ENCODE measurements around the gene POMP.

POMP gene

DNA sequence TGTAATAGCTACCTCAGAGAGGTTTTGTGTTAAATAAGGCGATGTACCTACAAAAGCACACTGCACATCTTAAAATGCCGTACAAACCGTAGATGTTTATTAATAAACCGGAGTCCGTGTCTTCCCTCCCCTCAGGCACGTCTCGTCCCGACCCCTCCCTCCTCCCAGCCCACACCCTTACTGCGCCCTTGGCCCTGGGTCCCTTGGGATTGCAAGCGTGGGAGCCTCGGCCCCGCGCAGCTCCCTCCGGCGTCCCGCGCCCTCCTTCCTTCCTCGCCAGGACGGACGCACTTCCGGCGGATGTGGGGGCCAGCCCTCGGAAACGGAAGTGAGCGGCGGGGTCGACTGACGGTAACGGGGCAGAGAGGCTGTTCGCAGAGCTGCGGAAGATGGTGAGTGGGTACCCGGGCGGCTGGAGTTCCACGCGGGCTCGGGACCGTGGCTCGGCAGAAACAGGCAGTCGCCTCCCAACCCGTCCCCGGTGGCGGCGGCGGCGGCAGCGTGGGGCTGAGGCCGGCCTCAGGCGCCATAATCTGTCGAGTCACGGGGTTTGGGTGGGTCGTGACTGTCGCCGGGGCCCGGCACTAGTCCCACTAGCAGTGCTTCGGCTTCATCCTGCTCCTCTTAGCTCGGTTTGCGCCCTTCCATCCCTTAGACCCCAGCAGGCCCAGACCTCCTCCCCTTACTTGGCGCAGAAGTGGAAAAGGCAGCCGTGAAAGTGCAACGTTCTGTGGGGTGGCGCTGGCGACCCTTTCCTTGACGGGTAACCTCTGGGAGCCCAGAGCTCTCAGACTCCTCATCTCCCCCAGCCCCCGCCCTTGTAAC, at the start of gene POMP:
POMP (plus strand) TSS at position 335 of the 825 bp plus-strand sequence; CDS start at position 390, 55 bp downstream.
- peak; percentile 86 for DNase-seq

GRCh38 chr13:28609381-28609780, 49.5 kb upstream of the POMP start:
- no peak for DNase-seq

DNA sequence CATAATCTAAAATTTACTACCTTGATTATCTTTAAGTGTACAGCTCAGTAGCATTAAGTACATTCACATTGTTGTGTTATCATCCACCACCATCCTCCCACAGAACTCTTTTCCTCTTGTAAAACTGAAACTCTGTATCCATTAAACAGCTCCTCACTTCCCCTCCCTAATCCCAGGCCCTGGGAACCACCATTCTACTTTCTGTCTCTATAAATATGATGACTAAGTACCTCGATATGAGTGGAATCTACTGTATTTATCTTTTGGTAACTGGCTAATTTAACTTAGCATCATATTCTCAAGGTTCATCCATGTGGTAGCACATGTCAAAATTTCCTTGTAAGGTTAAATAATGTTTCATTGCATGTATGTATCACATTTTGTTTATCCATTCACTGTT, 49.0 kb upstream of the POMP start:
- DNase-seq, result no peak

- no peak for DNase-seq
These were observed 47.9 kb upstream of the POMP start for GRCh38 chr13:28610996-28611395.

DNA sequence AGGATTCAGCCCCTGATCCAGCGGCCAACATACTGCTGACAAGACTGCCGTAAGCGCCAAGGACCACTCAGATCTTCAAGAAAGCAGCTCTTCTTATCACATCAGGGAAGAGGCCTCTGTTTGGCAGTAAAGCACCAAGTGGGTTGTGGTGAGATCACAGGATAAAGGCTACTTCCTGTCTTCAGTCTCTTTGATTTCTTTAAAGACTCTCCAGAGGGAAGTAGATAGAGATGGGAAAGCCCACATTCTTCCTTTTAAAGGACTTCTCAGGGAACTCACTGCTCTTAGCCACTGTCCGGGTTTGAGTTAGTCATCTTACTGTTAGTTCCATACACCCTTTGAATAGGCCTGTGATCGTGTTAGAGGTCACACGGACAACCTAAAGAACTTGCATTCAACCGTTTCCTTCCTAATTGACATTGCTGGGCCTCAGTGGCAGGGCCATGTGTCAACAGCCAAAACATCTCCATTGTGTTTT, 47.2 kb upstream of the POMP start:
- no peak for DNase-seq

- DNase-seq, result no peak
These were observed 45.4 kb upstream of the POMP start for GRCh38 chr13:28613562-28613961.

GRCh38 chr13:28615916-28616446, 42.9 kb upstream of the POMP start:
- no peak for DNase-seq

DNA sequence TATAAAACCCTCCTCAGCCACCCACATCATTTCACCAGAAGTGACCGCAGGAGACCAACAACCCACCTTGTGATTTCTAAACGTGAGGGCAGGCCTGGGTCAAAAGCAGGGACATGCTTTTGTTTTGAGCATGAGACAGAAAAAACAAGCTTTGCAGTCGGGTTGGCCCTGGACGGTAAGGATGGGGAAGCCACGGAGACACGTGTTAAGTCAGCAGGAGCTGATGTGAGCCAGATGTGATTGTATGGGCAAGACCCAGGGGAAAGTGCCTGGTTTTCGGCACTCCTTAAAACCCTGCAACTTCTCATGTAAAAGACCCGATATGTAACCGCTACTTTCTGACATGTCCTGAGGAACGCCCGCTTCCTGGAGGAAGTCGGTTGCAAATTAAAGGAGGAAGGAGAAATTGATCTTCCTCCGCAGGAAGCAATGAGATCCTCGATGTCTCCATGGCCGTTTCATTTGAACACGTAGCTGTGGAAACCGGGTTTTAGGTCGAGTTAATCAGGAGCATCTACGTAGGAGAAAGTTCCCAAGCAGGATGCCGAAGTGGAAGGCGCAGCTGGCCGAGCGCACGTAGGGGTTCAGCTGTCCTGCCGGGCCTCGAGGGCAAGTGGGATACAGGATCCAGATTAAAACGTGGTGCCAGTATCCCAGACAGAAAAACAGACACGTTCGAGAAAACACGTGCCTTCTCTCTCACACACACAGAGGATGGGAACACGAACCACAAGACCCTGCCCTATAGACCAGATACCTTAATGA, 40.5 kb upstream of the POMP start:
- no peak for DNase-seq

GRCh38 chr13:28620011-28620830, 38.7 kb upstream of the POMP start:
- DNase-seq, result no peak

DNA sequence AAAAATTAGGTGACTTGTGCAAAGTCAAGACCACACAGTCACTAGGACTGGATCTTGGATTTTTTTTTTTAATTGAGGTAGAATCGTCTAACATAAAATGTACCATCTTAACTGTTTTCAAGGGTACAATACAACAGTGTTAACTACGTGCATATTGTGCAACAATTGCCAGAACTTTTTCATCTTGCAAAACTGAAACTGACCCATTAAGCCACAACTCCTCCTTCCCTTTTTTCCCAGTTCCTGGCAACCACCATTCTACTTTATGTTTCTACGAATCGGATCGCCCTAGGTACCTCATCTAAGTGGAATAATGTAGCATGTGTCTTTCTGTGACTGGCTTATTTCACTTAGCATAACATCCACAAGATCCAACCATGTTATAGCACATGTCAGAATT, 37.5 kb upstream of the POMP start:
- no peak for DNase-seq

DNA sequence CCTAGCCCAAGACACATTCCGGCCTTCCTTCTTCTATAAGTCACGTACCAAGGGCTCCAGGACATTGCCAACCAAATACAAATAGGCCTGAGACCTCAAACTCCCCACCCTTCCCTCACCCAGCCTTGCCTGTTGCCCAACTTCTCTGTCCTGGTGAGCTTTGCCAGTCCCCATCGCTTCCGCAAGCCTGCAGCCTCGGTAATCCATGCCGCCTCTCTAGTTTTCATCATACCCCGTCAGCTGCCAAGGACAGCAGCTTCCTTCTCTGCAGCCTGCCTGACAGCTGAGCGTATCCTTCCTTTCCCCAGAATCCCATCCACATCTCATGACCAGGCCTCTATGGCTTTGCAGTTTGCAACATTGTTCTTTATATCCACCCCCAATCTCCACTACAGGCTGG, 36.6 kb upstream of the POMP start:
- no peak for DNase-seq

- no peak for DNase-seq
These were observed 34.9 kb upstream of the POMP start for GRCh38 chr13:28623782-28624706.

GRCh38 chr13:28624707-28625432, 34.1 kb upstream of the POMP start:
- no peak for DNase-seq

GRCh38 chr13:28626266-28626665, 32.7 kb upstream of the POMP start:
- DNase-seq, result no peak

- no peak for DNase-seq
These were observed 30.7 kb upstream of the POMP start for GRCh38 chr13:28628241-28628640.

GRCh38 chr13:28630869-28631268, 28.1 kb upstream of the POMP start:
- no peak for DNase-seq

DNA sequence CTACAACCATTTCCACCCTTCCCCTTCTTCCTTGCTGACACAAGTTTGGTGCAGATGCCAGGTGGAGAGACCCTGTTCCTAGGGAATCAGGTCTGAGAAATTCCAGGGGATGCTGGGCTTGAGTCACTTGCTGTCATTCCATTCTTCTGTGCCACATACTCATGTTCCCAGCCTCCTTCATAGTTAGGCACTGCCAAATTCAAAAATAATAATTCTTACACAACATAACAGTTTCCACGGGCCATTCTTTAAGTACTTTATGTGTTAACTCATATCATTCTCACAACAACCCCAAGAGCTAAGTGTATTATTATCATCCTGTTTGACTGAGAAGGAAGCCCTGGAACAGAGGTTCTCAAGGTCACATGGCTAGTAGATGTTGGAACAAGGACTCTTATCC, 27.1 kb upstream of the POMP start:
- DNase-seq, result no peak

GRCh38 chr13:28636069-28636468, 22.9 kb upstream of the POMP start:
- DNase-seq, result no peak

GRCh38 chr13:28636677-28637317, 22.1 kb upstream of the POMP start:
- no peak for DNase-seq

GRCh38 chr13:28637714-28638355, 21.1 kb upstream of the POMP start:
- no peak for DNase-seq

All from NCI-H2171 (cell line).